ENCODE results near the gene ZDHHC18. TPM values are rescaled to one million over a fixed set of nuclear protein-coding genes. Genes with fewer than 3 reads are reported as not detected.

The ZDHHC18 gene
- total RNA-seq, 1 donor from 2014 or later, result 22.3 TPM

- Histone ChIP-seq H3K79me2 (ENCODE audit: insufficient read depth, low read length) (peaks cover 39% of the 10 kb centered on the region), H2AFZ (ENCODE audit: low read depth, low read length) (peak within 1 kb of the TSS; percentile 98), H3K4me3 (ENCODE audit: insufficient read depth, low read depth, low read length) (peak within 1 kb of the TSS; percentile 95), H3K4me1 (ENCODE audit: insufficient read depth, low read length) (peaks cover 16% of the 10 kb centered on the region), H3K9me3 (ENCODE audit: insufficient read depth, low read depth, low read length) (no peaks in the 10 kb centered on the region), H4K20me1 (ENCODE audit: insufficient read depth, low read length) (peaks cover 39% of the 10 kb centered on the region), H3K9ac (ENCODE audit: low read length) (peak within 1 kb of the TSS; percentile 98), H3K36me3 (ENCODE audit: insufficient read depth, low read length) (peaks cover 42% of the 10 kb centered on the region), H3K4me2 (ENCODE audit: low read length) (peak within 1 kb of the TSS; percentile 97), H3K27me3 (ENCODE audit: insufficient read depth, low read length) (no peaks in the 10 kb centered on the region), H3K27ac (ENCODE audit: low read depth, low read length) (peak within 1 kb of the TSS; percentile 91)
- Mint-ChIP-seq H3K27ac (ENCODE audit: unreplicated experiment) (peak within 1 kb of the TSS; percentile 86), H3K4me3 (ENCODE audit: unreplicated experiment) (peak within 1 kb of the TSS; percentile 97), H3K36me3 (ENCODE audit: low read depth, unreplicated experiment) (peaks cover 26% of the 10 kb centered on the region), H3K4me1 (ENCODE audit: low read depth, unreplicated experiment) (peaks cover 12% of the 10 kb centered on the region), H3K9me3 (ENCODE audit: unreplicated experiment) (no peaks in the 10 kb centered on the region), H3K27me3 (ENCODE audit: low read depth, unreplicated experiment) (no peaks in the 10 kb centered on the region)
- TF ChIP-seq CTCF (IDR thresholded peaks at IDR 0.05; ENCODE audit: insufficient read depth, low read depth, low read length) (no peak), EZH2 (IDR thresholded peaks at IDR 0.05; ENCODE audit: insufficient read depth, low read length) (no peak)
- FAIRE-seq (no peak), DNase-seq (ENCODE audit: low read depth) (peak; percentile 63)
Measured at GRCh38 chr1:26889551-26890466, 63.3 kb downstream of the ZDHHC18 start, which contains the start of gene GPN2. TSS of gene GPN2 (minus strand) at chr1:26890283. CDS start at chr1:26890096, 187 bp downstream.

GRCh38 chr1:26890467-26890796, 63.9 kb downstream of the ZDHHC18 start:
- no peak for DNase-seq (ENCODE audit: low read depth)
- Histone ChIP-seq H3K4me1 (ENCODE audit: insufficient read depth, low read length) (peaks cover 16% of the 10 kb centered on the region), H3K9ac (ENCODE audit: low read length) (peak overlapping the region; percentile 98), H3K27ac (ENCODE audit: low read depth, low read length) (peak overlapping the region; percentile 91), H3K79me2 (ENCODE audit: insufficient read depth, low read length) (peaks cover 38% of the 10 kb centered on the region), H3K27me3 (ENCODE audit: insufficient read depth, low read length) (no peaks in the 10 kb centered on the region), H4K20me1 (ENCODE audit: insufficient read depth, low read length) (peaks cover 36% of the 10 kb centered on the region), H3K4me3 (ENCODE audit: insufficient read depth, low read depth, low read length) (peak overlapping the region; percentile 95), H3K9me3 (ENCODE audit: insufficient read depth, low read depth, low read length) (no peaks in the 10 kb centered on the region), H2AFZ (ENCODE audit: low read depth, low read length) (peak overlapping the region; percentile 98), H3K36me3 (ENCODE audit: insufficient read depth, low read length) (peaks cover 40% of the 10 kb centered on the region), H3K4me2 (ENCODE audit: low read length) (peak overlapping the region; percentile 97)
- Mint-ChIP-seq H3K36me3 (ENCODE audit: low read depth, unreplicated experiment) (peaks cover 24% of the 10 kb centered on the region), H3K27ac (ENCODE audit: unreplicated experiment) (peak overlapping the region; percentile 86), H3K27me3 (ENCODE audit: low read depth, unreplicated experiment) (no peaks in the 10 kb centered on the region), H3K4me3 (ENCODE audit: unreplicated experiment) (peak overlapping the region; percentile 97), H3K9me3 (ENCODE audit: unreplicated experiment) (no peaks in the 10 kb centered on the region), H3K4me1 (ENCODE audit: low read depth, unreplicated experiment) (peaks cover 12% of the 10 kb centered on the region)
- no peak for FAIRE-seq
- no peak for TF ChIP-seq EZH2 (IDR thresholded peaks at IDR 0.05; ENCODE audit: insufficient read depth, low read length)
- no peak for TF ChIP-seq CTCF (IDR thresholded peaks at IDR 0.05; ENCODE audit: insufficient read depth, low read depth, low read length)

DNA sequence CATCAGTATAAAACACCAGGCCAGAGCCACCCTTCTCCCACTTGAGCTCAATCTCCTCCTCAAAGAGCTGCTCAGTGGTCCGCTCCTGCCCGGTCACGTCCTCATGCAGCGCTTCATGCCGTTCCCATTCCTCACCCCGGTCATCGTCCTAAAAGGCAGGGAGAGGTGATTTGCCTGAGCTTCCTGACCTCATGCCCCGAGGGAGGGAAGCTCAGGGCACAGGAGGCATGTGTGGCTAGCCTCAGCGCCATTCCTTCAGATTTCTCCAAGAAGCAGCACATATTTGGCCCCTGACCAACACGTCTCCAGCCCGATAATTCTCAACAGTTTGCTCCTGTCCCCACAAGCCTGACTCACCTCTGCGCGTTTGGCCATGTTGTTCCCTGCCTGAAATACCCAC, 67.8 kb downstream of the ZDHHC18 start:
- Histone ChIP-seq H3K9me3 (ENCODE audit: insufficient read depth, low read depth, low read length) (no peaks in the 10 kb centered on the region), H3K79me2 (ENCODE audit: insufficient read depth, low read length) (peaks cover 41% of the 10 kb centered on the region), H3K36me3 (ENCODE audit: insufficient read depth, low read length) (peaks cover 24% of the 10 kb centered on the region), H4K20me1 (ENCODE audit: insufficient read depth, low read length) (peaks cover 9% of the 10 kb centered on the region), H3K27ac (ENCODE audit: low read depth, low read length) (no peak overlapping the region), H3K9ac (ENCODE audit: low read length) (no peak overlapping the region), H2AFZ (ENCODE audit: low read depth, low read length) (no peak overlapping the region), H3K27me3 (ENCODE audit: insufficient read depth, low read length) (no peaks in the 10 kb centered on the region), H3K4me1 (ENCODE audit: insufficient read depth, low read length) (peaks cover 16% of the 10 kb centered on the region), H3K4me2 (ENCODE audit: low read length) (no peak overlapping the region), H3K4me3 (ENCODE audit: insufficient read depth, low read depth, low read length) (no peak overlapping the region)
- peaks cover 9% of the 10 kb centered on the region for H3K4me1 Mint-ChIP-seq (ENCODE audit: low read depth, unreplicated experiment)
- H3K9me3 Mint-ChIP-seq (ENCODE audit: unreplicated experiment), result no peaks in the 10 kb centered on the region
- no peak for TF ChIP-seq EZH2 (IDR thresholded peaks at IDR 0.05; ENCODE audit: insufficient read depth, low read length)
- TF ChIP-seq CTCF (IDR thresholded peaks at IDR 0.05; ENCODE audit: insufficient read depth, low read depth, low read length), result no peak
- no peak overlapping the region for H3K27ac Mint-ChIP-seq (ENCODE audit: unreplicated experiment)
- DNase-seq (ENCODE audit: low read depth) (no peak), FAIRE-seq (no peak)
- H3K4me3 Mint-ChIP-seq (ENCODE audit: unreplicated experiment), result peak overlapping the region; percentile 50
- H3K36me3 Mint-ChIP-seq (ENCODE audit: low read depth, unreplicated experiment), result peaks cover 15% of the 10 kb centered on the region
- H3K27me3 Mint-ChIP-seq (ENCODE audit: low read depth, unreplicated experiment), result no peaks in the 10 kb centered on the region
